ENCODE results near the gene TMEM8B.

- TF ChIP-seq, protein P1, sequence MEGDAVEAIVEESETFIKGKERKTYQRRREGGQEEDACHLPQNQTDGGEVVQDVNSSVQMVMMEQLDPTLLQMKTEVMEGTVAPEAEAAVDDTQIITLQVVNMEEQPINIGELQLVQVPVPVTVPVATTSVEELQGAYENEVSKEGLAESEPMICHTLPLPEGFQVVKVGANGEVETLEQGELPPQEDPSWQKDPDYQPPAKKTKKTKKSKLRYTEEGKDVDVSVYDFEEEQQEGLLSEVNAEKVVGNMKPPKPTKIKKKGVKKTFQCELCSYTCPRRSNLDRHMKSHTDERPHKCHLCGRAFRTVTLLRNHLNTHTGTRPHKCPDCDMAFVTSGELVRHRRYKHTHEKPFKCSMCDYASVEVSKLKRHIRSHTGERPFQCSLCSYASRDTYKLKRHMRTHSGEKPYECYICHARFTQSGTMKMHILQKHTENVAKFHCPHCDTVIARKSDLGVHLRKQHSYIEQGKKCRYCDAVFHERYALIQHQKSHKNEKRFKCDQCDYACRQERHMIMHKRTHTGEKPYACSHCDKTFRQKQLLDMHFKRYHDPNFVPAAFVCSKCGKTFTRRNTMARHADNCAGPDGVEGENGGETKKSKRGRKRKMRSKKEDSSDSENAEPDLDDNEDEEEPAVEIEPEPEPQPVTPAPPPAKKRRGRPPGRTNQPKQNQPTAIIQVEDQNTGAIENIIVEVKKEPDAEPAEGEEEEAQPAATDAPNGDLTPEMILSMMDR (IDR thresholded peaks at IDR 0.05), result no peak
- TF ChIP-seq POLR2AphosphoS5 (IDR thresholded peaks at IDR 0.05) (no peak), EP300 (IDR thresholded peaks at IDR 0.05; ENCODE audit: low read depth) (no peak)
Observed at GRCh38 chr9:35909687-35910612, 80.9 kb downstream of the TMEM8B start.

All from transverse colon (tissue), 4 donors.